ENCODE measurements around the gene RALGAPB. TPM values are rescaled to one million over a fixed set of nuclear protein-coding genes. Genes with fewer than 3 reads are reported as not detected.
"Not testable (repeated sequence)": the region's sequence is repeated elsewhere in the genome, so short reads cannot be mapped to it uniquely, and the experiment has no call there.

Gene RALGAPB
- polyA plus RNA-seq, 1 of the 3 experiments (the other 2 are of a cell fraction): 10.8 TPM

DNA sequence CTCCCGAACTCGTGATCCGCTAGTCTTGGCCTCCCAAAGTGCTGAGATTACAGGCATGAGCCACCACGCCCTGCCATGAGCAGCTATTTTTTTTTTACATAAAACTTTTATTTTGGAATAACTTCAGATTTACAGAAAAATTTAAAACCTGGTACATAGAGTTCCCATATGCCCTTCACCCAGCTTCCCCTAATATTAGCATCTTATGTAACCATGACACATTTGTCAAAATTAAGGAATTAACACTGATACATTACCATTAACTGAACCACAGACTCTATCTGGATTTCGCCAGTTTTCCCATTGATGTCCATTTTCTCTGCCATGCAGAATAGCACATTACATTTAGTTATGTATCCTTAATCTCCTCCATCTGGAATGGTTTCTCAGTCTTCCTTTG is 14.3 kb upstream of the RALGAPB start (continued):
- TF ChIP-seq, protein P1, sequence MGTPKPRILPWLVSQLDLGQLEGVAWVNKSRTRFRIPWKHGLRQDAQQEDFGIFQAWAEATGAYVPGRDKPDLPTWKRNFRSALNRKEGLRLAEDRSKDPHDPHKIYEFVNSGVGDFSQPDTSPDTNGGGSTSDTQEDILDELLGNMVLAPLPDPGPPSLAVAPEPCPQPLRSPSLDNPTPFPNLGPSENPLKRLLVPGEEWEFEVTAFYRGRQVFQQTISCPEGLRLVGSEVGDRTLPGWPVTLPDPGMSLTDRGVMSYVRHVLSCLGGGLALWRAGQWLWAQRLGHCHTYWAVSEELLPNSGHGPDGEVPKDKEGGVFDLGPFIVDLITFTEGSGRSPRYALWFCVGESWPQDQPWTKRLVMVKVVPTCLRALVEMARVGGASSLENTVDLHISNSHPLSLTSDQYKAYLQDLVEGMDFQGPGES (IDR thresholded peaks at IDR 0.05; ENCODE audit: low read depth, low read length): no peak
- no peak for TF ChIP-seq EP300 (IDR thresholded peaks at IDR 0.05; ENCODE audit: borderline replicate concordance in 1 of 2, low read depth in 1 of 2, low read length in 1 of 2)

DNA sequence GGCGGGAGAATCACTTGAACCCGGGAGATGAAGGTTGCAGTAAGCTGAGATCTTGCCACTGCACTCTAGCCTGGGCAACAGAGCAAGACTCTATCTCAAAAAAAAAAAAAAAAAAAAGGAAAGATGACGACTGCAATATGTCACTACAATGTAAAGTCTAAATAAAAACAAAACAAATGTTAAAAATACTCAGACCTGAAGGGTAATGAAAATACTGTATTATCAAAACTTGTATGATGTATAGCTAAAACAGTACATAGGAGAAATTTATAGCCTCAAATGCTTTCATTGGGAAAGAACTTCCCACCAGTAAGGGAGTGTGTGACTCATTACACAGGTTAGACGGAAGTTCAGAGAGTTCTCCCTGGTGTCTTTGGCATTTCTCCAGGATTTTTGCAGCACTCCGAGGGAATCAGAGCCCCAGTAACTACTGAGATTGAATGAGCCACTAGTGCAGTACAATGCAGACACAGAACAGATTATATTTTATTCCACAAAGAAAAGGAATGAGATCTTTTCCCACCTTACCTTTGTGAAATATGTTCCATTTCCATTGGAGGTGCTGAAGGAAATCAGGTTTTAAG is 12.5 kb upstream of the RALGAPB start:
- TF ChIP-seq, protein P2, sequence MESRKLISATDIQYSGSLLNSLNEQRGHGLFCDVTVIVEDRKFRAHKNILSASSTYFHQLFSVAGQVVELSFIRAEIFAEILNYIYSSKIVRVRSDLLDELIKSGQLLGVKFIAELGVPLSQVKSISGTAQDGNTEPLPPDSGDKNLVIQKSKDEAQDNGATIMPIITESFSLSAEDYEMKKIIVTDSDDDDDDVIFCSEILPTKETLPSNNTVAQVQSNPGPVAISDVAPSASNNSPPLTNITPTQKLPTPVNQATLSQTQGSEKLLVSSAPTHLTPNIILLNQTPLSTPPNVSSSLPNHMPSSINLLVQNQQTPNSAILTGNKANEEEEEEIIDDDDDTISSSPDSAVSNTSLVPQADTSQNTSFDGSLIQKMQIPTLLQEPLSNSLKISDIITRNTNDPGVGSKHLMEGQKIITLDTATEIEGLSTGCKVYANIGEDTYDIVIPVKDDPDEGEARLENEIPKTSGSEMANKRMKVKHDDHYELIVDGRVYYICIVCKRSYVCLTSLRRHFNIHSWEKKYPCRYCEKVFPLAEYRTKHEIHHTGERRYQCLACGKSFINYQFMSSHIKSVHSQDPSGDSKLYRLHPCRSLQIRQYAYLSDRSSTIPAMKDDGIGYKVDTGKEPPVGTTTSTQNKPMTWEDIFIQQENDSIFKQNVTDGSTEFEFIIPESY (IDR thresholded peaks at IDR 0.05; ENCODE audit: borderline replicate concordance, low read depth): no peak
- TF ChIP-seq RXRA (IDR thresholded peaks at IDR 0.05; ENCODE audit: borderline replicate concordance, low read depth) (peak; percentile 67; the same call in 1 of the 2 replicates), FOXM1 (IDR thresholded peaks at IDR 0.05; ENCODE audit: low read depth) (no peak), RCOR1 (IDR thresholded peaks at IDR 0.05; ENCODE audit: low read length) (no peak), JUND (IDR thresholded peaks at IDR 0.05) (0 out of 2 replicates have a peak, but pooled peaks have one; percentile 19), NFIC (IDR thresholded peaks at IDR 0.05; ENCODE audit: borderline replicate concordance) (peak; percentile 70; the same call in 1 of the 2 replicates), ELF1 (IDR thresholded peaks at IDR 0.05) (0 out of 2 replicates have a peak, but pooled peaks have one; percentile 17), RFX5 (IDR thresholded peaks at IDR 0.05; ENCODE audit: low read length) (no peak), SIN3A (IDR thresholded peaks at IDR 0.05; ENCODE audit: borderline replicate concordance, low read depth, low read length) (no peak), FOSL2 (IDR thresholded peaks at IDR 0.05; ENCODE audit: borderline replicate concordance, low read depth) (peak; percentile 65)
- TF ChIP-seq, protein P3, sequence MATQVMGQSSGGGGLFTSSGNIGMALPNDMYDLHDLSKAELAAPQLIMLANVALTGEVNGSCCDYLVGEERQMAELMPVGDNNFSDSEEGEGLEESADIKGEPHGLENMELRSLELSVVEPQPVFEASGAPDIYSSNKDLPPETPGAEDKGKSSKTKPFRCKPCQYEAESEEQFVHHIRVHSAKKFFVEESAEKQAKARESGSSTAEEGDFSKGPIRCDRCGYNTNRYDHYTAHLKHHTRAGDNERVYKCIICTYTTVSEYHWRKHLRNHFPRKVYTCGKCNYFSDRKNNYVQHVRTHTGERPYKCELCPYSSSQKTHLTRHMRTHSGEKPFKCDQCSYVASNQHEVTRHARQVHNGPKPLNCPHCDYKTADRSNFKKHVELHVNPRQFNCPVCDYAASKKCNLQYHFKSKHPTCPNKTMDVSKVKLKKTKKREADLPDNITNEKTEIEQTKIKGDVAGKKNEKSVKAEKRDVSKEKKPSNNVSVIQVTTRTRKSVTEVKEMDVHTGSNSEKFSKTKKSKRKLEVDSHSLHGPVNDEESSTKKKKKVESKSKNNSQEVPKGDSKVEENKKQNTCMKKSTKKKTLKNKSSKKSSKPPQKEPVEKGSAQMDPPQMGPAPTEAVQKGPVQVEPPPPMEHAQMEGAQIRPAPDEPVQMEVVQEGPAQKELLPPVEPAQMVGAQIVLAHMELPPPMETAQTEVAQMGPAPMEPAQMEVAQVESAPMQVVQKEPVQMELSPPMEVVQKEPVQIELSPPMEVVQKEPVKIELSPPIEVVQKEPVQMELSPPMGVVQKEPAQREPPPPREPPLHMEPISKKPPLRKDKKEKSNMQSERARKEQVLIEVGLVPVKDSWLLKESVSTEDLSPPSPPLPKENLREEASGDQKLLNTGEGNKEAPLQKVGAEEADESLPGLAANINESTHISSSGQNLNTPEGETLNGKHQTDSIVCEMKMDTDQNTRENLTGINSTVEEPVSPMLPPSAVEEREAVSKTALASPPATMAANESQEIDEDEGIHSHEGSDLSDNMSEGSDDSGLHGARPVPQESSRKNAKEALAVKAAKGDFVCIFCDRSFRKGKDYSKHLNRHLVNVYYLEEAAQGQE (IDR thresholded peaks at IDR 0.05; ENCODE audit: low read depth, low read length): no peak
- H3K9me2 ChIP-seq: no peaks in the 10 kb centered on the region
- H3K9ac ChIP-seq: no peak overlapping the region
- H3K4me3 ChIP-seq (ENCODE audit: low read depth in 2 of 2, low read length in 1 of 2): no peak overlapping the region
- ChIA-PET CTCF (no interaction called here), POLR2A (no interaction called here)
- H4K20me1 ChIP-seq (ENCODE audit: insufficient read depth): no peaks in the 10 kb centered on the region
- H3K36me3 ChIP-seq (replicated peaks in 1 of 2; ENCODE audit: control insufficient read depth in 1 of 2, insufficient read depth in 2 of 2, low read length in 1 of 2): no peaks in the 10 kb centered on the region
- H3K4me2 ChIP-seq: 0 out of 2 replicates have a peak overlapping the region, but pooled peaks have one; percentile 11
- H2AFZ ChIP-seq (ENCODE audit: low read depth): no peak overlapping the region
- WGBS (ENCODE audit: low lambda C conversion rate): 47% methylated on average over 5 of the region's 5 CpGs
- H3K9me3 ChIP-seq: no peaks in the 10 kb centered on the region
- H3K27ac ChIP-seq (ENCODE audit: low read depth in 2 of 2, low read length in 1 of 2): peak overlapping the region; percentile 13 to 25; a peak in 2 of 4 replicates
- peaks cover 4% of the 10 kb centered on the region for H3F3A ChIP-seq (replicated peaks; ENCODE audit: insufficient read depth)
- H3K4me1 ChIP-seq (ENCODE audit: control insufficient read depth in 1 of 2, insufficient read depth in 2 of 2, low read depth in 1 of 2, low read length in 1 of 2): peaks cover 3% of the 10 kb centered on the region in 2 experiments; a peak in 1 of 4 replicates
- no peaks in the 10 kb centered on the region for H3K27me3 ChIP-seq (ENCODE audit: insufficient read depth)
- DNase-seq: peak; percentile 57
- H3K79me2 ChIP-seq (ENCODE audit: insufficient read depth): no peaks in the 10 kb centered on the region

DNA sequence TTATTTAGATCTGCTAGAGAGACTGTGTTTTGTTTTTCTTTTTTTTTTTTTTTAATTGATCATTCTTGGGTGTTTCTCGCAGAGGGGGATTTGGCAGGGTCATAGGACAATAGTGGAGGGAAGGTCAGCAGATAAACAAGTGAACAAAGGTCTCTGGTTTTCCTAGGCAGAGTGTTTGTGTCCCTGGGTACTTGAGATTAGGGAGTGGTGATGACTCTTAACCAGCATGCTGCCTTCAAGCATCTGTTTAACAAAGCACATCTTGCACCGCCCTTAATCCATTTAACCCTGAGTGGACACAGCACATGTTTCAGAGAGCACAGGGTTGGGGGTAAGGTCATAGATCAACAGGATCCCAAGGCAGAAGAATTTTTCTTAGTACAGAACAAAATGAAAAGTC is 12.0 kb upstream of the RALGAPB start:
- H3K36me3 ChIP-seq (replicated peaks in 1 of 2; ENCODE audit: control insufficient read depth in 1 of 2, insufficient read depth in 2 of 2, low read length in 1 of 2); H3K4me3 ChIP-seq (ENCODE audit: low read depth in 2 of 2, low read length in 1 of 2); H3K9ac ChIP-seq; H3K9me3 ChIP-seq; H3K4me1 ChIP-seq (ENCODE audit: control insufficient read depth in 1 of 2, insufficient read depth in 2 of 2, low read depth in 1 of 2, low read length in 1 of 2); H3F3A ChIP-seq (replicated peaks; ENCODE audit: insufficient read depth); POLR2A ChIA-PET; H3K9me2 ChIP-seq; H3K27me3 ChIP-seq (ENCODE audit: insufficient read depth); H2AFZ ChIP-seq (ENCODE audit: low read depth); DNase-seq; CTCF ChIA-PET; H4K20me1 ChIP-seq (ENCODE audit: insufficient read depth); H3K79me2 ChIP-seq (ENCODE audit: insufficient read depth): not testable (repeated sequence)
- 0 out of 2 replicates have a peak overlapping the region, but pooled peaks have one; percentile 11 for H3K4me2 ChIP-seq
- peak overlapping the region; percentile 7 to 13; a peak in 1 of 4 replicates for H3K27ac ChIP-seq (ENCODE audit: low read depth in 2 of 2, low read length in 1 of 2)
- 19% methylated on average over 1 of the region's 2 CpGs for WGBS (ENCODE audit: low lambda C conversion rate)

DNA sequence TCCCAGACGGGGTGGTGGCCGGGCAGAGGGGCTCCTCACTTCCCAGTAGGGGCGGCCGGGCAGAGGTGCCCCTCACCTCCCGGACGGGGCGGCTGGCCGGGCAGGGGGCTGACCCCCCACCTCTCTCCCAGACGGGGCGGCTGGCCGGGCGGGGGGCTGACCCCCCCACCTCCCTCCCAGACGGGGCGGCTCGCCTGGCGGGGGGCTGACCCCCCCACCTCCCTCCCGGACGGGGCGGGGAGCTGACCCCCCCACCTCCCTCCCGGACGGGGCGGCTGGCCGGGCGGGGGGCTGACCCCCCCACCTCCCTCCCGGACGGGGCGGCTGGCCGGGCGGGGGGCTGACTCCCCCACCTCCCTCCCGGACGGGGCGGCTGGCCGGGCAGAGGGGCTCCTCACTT is 11.5 kb upstream of the RALGAPB start:
- POLR2A ChIA-PET; H4K20me1 ChIP-seq (ENCODE audit: insufficient read depth); H3K27ac ChIP-seq (ENCODE audit: low read depth in 2 of 2, low read length in 1 of 2); H3K27me3 ChIP-seq (ENCODE audit: insufficient read depth); H3K36me3 ChIP-seq (replicated peaks in 1 of 2; ENCODE audit: control insufficient read depth in 1 of 2, insufficient read depth in 2 of 2, low read length in 1 of 2); H3K4me3 ChIP-seq (ENCODE audit: low read depth in 2 of 2, low read length in 1 of 2); H3K9me3 ChIP-seq; DNase-seq; H2AFZ ChIP-seq (ENCODE audit: low read depth); H3K9me2 ChIP-seq; H3K4me1 ChIP-seq (ENCODE audit: control insufficient read depth in 1 of 2, insufficient read depth in 2 of 2, low read depth in 1 of 2, low read length in 1 of 2); H3K79me2 ChIP-seq (ENCODE audit: insufficient read depth); H3F3A ChIP-seq (replicated peaks; ENCODE audit: insufficient read depth); H3K9ac ChIP-seq; H3K4me2 ChIP-seq; CTCF ChIA-PET: not testable (repeated sequence)
- 40% methylated on average over 2 of the region's 33 CpGs for WGBS (ENCODE audit: low lambda C conversion rate)

Measured in SK-N-SH (cell line).